ENCODE data around the gene TMEM204.

Gene TMEM204

DNA sequence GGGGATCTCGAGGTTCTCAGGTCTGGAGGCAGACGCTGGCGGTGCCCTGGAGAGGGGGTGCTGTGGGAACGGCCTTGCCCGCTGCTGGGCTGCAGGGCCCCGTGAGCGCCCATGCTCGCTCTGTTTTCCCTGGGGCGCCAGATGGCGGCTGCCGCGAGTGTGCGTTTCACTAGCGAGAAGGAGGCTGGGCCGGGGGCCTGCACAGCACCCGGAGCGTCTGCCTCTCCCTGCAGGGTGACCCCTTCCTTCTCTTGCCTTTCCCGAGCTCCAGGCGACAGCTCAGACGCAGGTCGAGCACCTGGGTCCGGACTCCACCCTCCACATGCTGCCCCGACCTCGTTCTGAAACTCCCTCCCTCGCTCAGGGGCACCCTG, 37.6 kb upstream of the TMEM204 start:
- TF ChIP-seq, protein P1, sequence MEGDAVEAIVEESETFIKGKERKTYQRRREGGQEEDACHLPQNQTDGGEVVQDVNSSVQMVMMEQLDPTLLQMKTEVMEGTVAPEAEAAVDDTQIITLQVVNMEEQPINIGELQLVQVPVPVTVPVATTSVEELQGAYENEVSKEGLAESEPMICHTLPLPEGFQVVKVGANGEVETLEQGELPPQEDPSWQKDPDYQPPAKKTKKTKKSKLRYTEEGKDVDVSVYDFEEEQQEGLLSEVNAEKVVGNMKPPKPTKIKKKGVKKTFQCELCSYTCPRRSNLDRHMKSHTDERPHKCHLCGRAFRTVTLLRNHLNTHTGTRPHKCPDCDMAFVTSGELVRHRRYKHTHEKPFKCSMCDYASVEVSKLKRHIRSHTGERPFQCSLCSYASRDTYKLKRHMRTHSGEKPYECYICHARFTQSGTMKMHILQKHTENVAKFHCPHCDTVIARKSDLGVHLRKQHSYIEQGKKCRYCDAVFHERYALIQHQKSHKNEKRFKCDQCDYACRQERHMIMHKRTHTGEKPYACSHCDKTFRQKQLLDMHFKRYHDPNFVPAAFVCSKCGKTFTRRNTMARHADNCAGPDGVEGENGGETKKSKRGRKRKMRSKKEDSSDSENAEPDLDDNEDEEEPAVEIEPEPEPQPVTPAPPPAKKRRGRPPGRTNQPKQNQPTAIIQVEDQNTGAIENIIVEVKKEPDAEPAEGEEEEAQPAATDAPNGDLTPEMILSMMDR (IDR thresholded peaks at IDR 0.05): no peak

- TF ChIP-seq, protein P1 (IDR thresholded peaks at IDR 0.05): no peak
Observed at GRCh38 chr16:1496464-1496863, 37.0 kb upstream of the TMEM204 start.

GRCh38 chr16:1497014-1497598, 36.4 kb upstream of the TMEM204 start:
- TF ChIP-seq, protein P1 (IDR thresholded peaks at IDR 0.05): no peak

- TF ChIP-seq, protein P1 (IDR thresholded peaks at IDR 0.05): no peak
Observed at GRCh38 chr16:1498899-1499676, 34.4 kb upstream of the TMEM204 start.

- TF ChIP-seq, protein P1 (IDR thresholded peaks at IDR 0.05): no peak
Observed at GRCh38 chr16:1499756-1500464, 33.6 kb upstream of the TMEM204 start.

DNA sequence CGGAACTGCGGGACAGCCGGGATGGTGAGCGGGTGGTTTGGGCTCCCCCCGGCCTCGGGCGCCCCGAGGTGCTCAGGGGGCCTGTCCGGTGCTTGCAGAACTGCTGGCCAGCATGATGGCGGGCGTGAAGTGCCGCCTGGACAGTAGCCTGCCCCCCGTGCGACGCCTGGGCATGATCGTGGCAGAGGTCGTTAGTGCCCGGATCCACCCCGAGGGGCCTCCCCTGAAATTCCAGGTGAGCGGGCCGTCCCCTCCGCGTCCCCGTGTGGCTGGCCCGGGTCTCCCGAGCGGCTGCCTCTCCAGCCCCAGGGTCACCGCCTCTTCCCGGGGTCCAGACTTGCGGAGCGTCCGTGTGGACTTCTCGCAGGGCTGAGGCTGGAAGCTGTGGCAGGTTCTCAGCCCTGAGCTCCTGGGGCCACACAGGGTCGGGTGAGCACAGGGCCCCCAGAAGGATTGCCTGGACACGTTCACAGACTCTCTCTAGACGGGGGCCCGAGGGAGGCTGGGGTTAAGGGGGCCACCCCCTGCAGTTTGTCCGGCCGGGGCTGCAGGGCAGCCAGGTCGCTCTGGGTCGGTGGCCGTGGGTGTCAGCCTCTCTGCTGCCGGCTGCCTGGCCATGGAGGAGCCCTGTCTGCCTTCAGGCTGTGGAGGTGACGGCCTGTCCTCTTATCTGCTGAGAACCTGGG, 32.9 kb upstream of the TMEM204 start:
- TF ChIP-seq, protein P1 (IDR thresholded peaks at IDR 0.05): no peak

GRCh38 chr16:1501630-1502029, 31.8 kb upstream of the TMEM204 start:
- TF ChIP-seq, protein P1 (IDR thresholded peaks at IDR 0.05): no peak
